GM19193 (cell line): Measurements from ENCODE around the gene SFTPD.

Experiments used
- POLR2A ChIP-seq: IDR thresholded peaks from 4 replicates; pipeline ENCODE4 v1.6.1; 2011; ENCODE audit not compliant: insufficient read depth, insufficient read length; ENCODE audit errors: extremely low read depth

SFTPD gene

GRCh38 chr10:79948976-79949722 lies at the start of gene SFTPD:
SFTPD (minus strand) TSS chr10:79949105; CDS start chr10:79946659, 2,446 bp downstream.
- TF ChIP-seq POLR2A = no peak

DNA sequence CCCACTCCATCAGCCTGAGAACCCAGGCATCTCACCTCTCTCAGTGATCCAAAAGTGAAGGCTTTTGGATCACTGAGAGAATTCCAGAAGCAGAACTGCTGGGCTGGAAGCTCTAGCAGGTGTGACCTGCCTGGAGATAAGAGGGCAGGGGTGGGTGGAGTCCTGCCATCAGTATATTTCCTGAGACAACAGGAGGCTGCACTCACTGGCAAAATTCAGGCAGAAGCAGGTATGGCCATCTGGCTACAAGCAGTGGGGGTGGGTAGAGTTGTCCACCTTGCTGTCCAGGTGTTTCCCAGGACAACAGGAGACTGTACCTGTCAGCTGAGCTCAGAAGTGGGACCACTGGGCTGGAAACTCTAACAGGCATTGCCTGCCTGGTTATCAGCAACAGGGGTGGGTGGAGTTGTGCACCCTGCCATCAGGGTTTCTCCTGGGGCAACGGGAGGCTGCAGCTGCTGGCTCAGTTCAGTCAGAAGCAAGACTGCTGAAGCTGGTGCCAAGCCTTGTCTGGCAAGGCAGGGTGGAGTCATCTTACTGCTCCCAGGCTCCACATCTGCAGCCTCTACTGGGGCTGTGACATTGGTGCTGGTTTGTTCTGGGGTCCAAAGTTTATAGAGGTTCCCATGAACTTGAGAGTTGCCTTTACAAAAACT lies 47.2 kb upstream of the SFTPD start:
- no peak for TF ChIP-seq POLR2A

- TF ChIP-seq POLR2A = no peak
Measured at GRCh38 chr10:79994556-79994955, 45.7 kb upstream of the SFTPD start.

DNA sequence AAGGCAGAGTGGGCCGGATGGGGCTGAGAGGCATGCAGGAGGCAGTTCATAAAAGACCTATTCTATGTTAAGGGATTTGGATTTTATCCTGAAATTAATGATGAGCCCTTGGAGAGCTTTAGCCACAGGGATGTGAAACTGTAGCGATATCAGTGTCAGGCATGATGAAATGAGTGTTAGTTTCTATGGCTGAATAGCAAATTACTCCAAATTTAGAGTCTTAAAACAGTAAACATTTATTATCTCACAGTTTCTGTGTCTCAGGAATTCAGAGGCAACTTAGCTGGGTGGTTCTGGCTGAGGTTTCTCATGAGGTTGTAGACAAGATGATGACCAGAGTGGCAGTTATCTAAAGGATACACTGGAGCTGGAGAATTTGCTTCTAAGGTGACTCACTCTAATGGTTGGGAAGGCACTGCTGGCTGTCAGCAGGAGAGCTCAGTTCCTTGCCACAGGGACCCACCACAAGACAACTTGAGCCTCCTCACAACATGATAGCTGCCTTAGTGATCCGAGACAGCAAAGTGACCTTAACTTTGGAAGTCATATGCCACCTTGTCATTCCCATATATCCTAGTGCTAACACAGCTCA lies 36.7 kb upstream of the SFTPD start:
- TF ChIP-seq POLR2A = no peak

DNA sequence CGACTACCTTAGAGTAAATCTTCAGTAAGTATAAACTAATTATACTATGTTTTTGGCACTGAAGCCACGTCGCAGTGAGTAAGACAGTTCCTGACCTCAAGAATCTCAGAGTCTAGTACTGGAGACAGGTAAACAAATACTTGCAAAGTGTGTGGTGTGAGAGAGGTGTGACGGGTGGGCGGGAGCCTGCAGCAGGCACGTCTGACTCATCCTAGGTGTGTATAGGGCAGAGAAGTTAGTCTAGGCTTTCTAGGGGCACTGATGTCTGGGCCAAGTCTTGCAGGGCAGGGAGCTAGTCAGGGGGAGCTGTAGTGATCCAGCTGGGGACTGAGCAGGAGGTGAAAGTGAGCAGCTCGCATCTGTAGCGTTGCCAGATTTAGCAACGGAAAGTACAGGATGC lies 35.9 kb upstream of the SFTPD start:
- TF ChIP-seq POLR2A = no peak

GRCh38 chr10:79983286-79983909 lies 34.5 kb upstream of the SFTPD start:
- no peak for TF ChIP-seq POLR2A

DNA sequence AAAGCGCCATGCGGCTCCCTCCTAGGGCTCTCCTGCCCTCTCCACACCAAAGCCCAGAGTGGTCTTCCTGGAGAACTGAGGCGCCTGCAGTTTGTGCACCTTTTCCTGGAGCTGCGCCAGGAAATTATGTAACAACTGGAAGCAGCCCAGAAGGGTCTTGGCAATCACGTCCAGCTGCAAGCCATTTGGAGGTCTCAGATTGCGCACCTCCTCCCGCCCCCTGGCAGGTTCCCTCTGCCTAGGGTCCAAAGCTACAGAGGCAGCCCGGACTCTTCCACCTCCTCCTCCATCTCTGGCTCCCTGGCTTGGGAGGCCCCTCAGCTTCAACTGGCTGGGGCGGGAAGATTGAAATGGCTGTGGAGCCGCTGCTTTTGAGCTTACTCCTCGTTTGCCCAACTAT lies 34.0 kb upstream of the SFTPD start:
- TF ChIP-seq POLR2A = no peak

GRCh38 chr10:79982362-79982800 lies 33.5 kb upstream of the SFTPD start:
- no peak for TF ChIP-seq POLR2A

DNA sequence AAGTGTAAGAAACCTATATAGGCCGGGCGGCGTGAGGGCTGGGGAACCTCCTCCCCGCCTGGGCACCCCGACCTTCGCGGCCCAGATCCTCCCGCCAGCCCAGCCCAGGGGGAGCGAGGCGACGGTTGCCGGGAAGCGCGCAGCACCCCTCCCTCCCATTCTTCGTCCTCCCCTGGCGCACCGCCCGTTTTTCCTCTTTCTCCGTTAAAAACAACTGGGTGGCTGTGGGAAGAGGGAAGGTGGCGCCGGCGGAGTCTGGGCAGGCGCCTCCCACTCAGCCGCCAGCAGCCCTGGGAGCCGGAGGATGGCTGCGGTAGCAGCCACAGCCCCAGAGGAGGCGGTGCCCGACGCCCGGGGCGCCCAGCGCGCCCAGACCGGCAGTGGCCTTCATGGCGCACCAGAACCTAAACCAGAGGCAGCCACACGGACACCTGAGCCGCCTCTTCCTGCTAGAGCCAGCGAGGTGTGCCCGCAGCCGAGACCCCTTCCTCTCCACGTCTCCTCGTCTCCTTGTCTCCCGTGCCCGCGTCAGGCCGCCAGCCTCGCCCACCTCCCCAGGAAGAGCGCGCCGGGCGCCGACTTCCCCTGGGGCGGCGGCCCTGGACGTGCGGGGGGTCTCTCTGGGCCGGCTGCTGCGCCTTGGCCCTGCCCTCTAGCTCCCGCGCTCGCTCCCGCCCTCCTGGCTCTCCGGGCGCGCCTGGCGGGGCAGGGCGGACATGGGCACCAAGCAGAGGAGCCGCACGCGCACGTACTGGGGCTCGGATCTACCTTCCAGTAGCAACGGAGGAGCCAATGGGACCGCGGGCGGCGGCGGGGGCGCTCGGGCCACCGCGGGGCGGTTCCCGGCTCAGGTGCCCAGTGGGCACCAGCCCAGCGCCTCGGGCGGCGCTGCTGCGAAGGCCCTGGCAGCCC lies 32.8 kb upstream of the SFTPD start:
- no peak for TF ChIP-seq POLR2A

- no peak for TF ChIP-seq POLR2A
Measured at GRCh38 chr10:79980711-79981110, 31.8 kb upstream of the SFTPD start.

- TF ChIP-seq POLR2A = no peak
Measured at GRCh38 chr10:79979976-79980687, 31.2 kb upstream of the SFTPD start.

DNA sequence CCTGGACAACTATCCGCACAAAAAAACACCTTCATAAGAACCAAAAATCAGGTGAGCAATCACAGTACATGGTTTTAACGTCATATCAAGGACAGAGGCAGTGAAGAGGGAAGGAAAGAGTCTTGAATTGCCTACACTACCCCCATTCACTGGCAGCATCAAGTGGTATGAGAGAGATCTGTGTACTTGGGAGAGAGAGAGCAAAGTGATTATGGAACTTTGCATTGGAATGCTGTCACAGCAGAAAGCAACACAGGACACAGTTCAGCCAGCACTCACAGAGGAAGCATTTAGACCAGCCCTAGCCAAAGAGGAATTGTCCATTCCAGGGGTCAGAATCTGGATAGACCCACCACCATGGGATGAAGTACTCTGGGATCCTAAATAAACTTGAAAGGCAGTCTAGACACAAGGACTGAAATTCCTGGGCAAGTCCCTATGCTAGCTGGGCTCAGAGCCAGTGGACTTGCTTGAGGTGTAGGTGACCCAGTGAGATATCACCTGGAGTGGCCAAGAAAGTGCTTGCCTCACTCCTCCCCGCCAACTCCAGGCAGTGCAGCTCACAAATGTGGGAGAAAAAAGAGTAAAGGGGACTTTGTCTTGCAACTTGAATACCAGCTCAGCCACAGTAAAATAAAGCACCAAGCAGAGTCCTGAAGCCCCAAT lies 30.5 kb upstream of the SFTPD start:
- TF ChIP-seq POLR2A = no peak

DNA sequence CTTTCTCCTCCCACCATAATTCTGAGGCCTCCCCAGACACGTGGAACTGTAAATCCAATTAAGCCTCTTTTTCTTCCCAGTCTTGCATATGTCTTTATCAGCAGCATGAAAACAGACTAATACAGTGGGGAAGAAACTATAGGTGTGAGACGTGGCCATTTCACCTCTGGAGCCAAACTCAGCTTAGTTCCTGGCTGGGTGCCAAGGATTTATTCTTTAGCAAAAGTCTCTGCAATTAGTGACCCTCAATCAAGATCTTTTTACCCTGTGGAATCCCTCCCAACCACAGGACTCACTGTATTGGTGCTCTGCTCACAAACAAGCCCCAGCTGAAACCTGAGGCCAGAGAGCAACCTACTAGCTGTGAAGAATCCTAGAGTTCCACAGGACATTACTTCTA lies 28.1 kb upstream of the SFTPD start:
- no peak for TF ChIP-seq POLR2A
